Measurements from ENCODE around the gene EEF2.
"Not testable (repeated sequence)": the region's sequence is repeated elsewhere in the genome, so short reads cannot be mapped to it uniquely, and the experiment has no call there.

EEF2 gene

GRCh38 chr19:4014541-4015491, 29.6 kb upstream of the EEF2 start:
- FAIRE-seq: no peak
- no peak for DNase-seq (ENCODE audit: low spot score)

- DNase-seq (ENCODE audit: low spot score): no peak
- no peak for FAIRE-seq
Observed at GRCh38 chr19:4013886-4014540, 28.8 kb upstream of the EEF2 start.

GRCh38 chr19:4012975-4013634, 27.8 kb upstream of the EEF2 start:
- FAIRE-seq (no peak), DNase-seq (ENCODE audit: low spot score) (no peak)

- DNase-seq (ENCODE audit: low spot score): no peak
- FAIRE-seq: no peak
Observed at GRCh38 chr19:4012092-4012974, 27.1 kb upstream of the EEF2 start.

GRCh38 chr19:4011430-4011829, 26.2 kb upstream of the EEF2 start:
- DNase-seq (ENCODE audit: low spot score); FAIRE-seq: not testable (repeated sequence)

GRCh38 chr19:4010808-4011110, 25.5 kb upstream of the EEF2 start:
- FAIRE-seq (no peak), DNase-seq (ENCODE audit: low spot score) (no peak)

- FAIRE-seq: no peak
- no peak for DNase-seq (ENCODE audit: low spot score)
Observed at GRCh38 chr19:4009990-4010807, 24.9 kb upstream of the EEF2 start.

- no peak for DNase-seq (ENCODE audit: low spot score)
Observed at GRCh38 chr19:4007836-4008539, 22.7 kb upstream of the EEF2 start.

GRCh38 chr19:4007021-4007835, 22.0 kb upstream of the EEF2 start, which contains the start of gene PIAS4:
Gene PIAS4 (plus strand): TSS chr19:4007736. CDS start chr19:4007761, 25 bp downstream.
- FAIRE-seq: no peak

More at GRCh38 chr19:4007836-4008539, 22.7 kb upstream of the EEF2 start:
- no peak for FAIRE-seq

GRCh38 chr19:4005436-4005835, 20.2 kb upstream of the EEF2 start:
- not testable (repeated sequence) for DNase-seq (ENCODE audit: low spot score); FAIRE-seq

More at GRCh38 chr19:4007021-4007835, 22.0 kb upstream of the EEF2 start, which contains the start of gene PIAS4:
- peak; percentile 83 for DNase-seq (ENCODE audit: low spot score)

GRCh38 chr19:4000798-4001197, 15.5 kb upstream of the EEF2 start:
- DNase-seq (ENCODE audit: low spot score); FAIRE-seq: not testable (repeated sequence)

- FAIRE-seq; DNase-seq (ENCODE audit: low spot score): not testable (repeated sequence)
Observed at GRCh38 chr19:3998667-3999412, 13.6 kb upstream of the EEF2 start.

GRCh38 chr19:3995607-3996006, 10.3 kb upstream of the EEF2 start:
- no peak for FAIRE-seq
- DNase-seq (ENCODE audit: low spot score): no peak

- no peak for DNase-seq (ENCODE audit: low spot score)
- no peak for FAIRE-seq
Observed at GRCh38 chr19:3990815-3991117, 5.5 kb upstream of the EEF2 start.

GRCh38 chr19:3987619-3988371, 2.5 kb upstream of the EEF2 start:
- FAIRE-seq (peak; percentile 54), DNase-seq (ENCODE audit: low spot score) (peak; percentile 70)

- FAIRE-seq (peak; percentile 45), DNase-seq (ENCODE audit: low spot score) (peak; percentile 60)
Observed at GRCh38 chr19:3986260-3987041, 1.2 kb upstream of the EEF2 start.
